Esophagus muscularis mucosa (tissue), 4 donors: ENCODE measurements around the gene NCKAP5. TPM values are rescaled to one million over a fixed set of nuclear protein-coding genes. Genes with fewer than 3 reads are reported as not detected.

ENCODE experiments used
- DNase-seq: peaks from one replicate; pipeline ENCODE4 v3.0.0-alpha.2; 2017; ENCODE audit errors: extremely low spot score
- H3K27ac ChIP-seq, 4 donors: fragments of 200-600 bp; sonication (generic); replicated peaks in 1 of 4; 1 replicate in 3 of 4; 2 replicates in 1 of 4; pipeline ENCODE4 v1.5.1; 2016 to 2019; ENCODE audit warnings: mild to moderate bottlenecking in 1 of 4
- H3K27me3 ChIP-seq, 4 donors: fragments of 200-600 bp; sonication (generic); one replicate each; pipeline versions ENCODE4 v1.5.1 to v1.6.0; 2016 to 2019
- H3K36me3 ChIP-seq, 4 donors: fragments of 200-600 bp; sonication (generic); one replicate each; pipeline ENCODE4 v1.5.1; 2016 to 2019
- H3K4me1 ChIP-seq, 4 donors: fragments of 200-600 bp; sonication (generic); one replicate each; pipeline ENCODE4 v1.5.1; 2016 to 2019
- H3K4me3 ChIP-seq, 4 donors: fragments of 200-600 bp; sonication (generic); 1 replicate in 2 of 4; 2 replicates in 2 of 4; pipeline ENCODE4 v1.5.1; 2016 to 2019; ENCODE audit warnings: mild to moderate bottlenecking in 4 of 4, moderate library complexity in 1 of 4
- H3K9me3 ChIP-seq, 4 donors: fragments of 200-600 bp; sonication (generic); 1 replicate in 3 of 4; 2 replicates in 1 of 4; pipeline ENCODE4 v1.5.1; 2016 to 2019
- CTCF ChIP-seq, 3 experiments: fragments of 200-600 bp in 2 of 3; fragments of 450-650 bp in 1 of 3; sonication (generic) in 2 of 3; IDR thresholded peaks; one replicate each; pipeline ENCODE4 v1.5.1; 2017 to 2019; ENCODE audit warnings: antibody characterized with exemption in 3 of 3, mild to moderate bottlenecking in 2 of 3, moderate library complexity in 1 of 3
- EP300 ChIP-seq: sonication (generic); formaldehyde crosslinking; IDR thresholded peaks from one replicate; pipeline ENCODE4 v1.6.1; 2017; ENCODE audit warnings: antibody characterized with exemption
- POLR2A ChIP-seq: fragments of 450-650 bp; IDR thresholded peaks from one replicate; pipeline ENCODE4 v1.6.1; 2017; ENCODE audit warnings: antibody characterized with exemption, moderate library complexity, mild to moderate bottlenecking, low read depth
- POLR2AphosphoS5 ChIP-seq, 2 donors: sonication (generic); formaldehyde crosslinking; IDR thresholded peaks; one replicate each; pipeline ENCODE4 v1.6.1; 2017; ENCODE audit warnings: antibody characterized with exemption in 2 of 2
- WGBS: methylation state at CpG from one replicate; pipeline ENCODE4 v1.1.5; 2018; 5-methylcytosine and 5-hydroxymethylcytosine counted together
- intact Hi-C: fragments of 100-400 bp; cut with DNase I; formaldehyde crosslinking; loops from one replicate; pipeline ENCODE4 v1.15.1; 2023
- total RNA-seq, 4 donors: library from RNA; depleted of rRNA; stranded (reverse); fragments of >200 nt; gene quantifications; one replicate each; pipeline versions ENCODE4 v1.1.0 to v1.2.1, GENCODE V29; 2016

The NCKAP5 gene
- total RNA-seq, 4 donors from 2014 or later, result 0.33 to 1.8 (median 1.0) TPM

- no peak for TF ChIP-seq POLR2AphosphoS5 (IDR thresholded peaks at IDR 0.05)
- no peak for TF ChIP-seq POLR2A
- TF ChIP-seq EP300, result no peak
- no peak for TF ChIP-seq CTCF (IDR thresholded peaks at IDR 0.05)
- Histone ChIP-seq H3K4me1 (no peaks in the 10 kb centered on the region), H3K9me3 (no peaks in the 10 kb centered on the region), H3K4me3 (no peak overlapping the region), H3K36me3 (no peaks in the 10 kb centered on the region), H3K27me3 (no peaks in the 10 kb centered on the region), H3K27ac (no peak overlapping the region)
- WGBS, result 95% methylated on average over 1 of the region's 1 CpG
- DNase-seq, result peak; percentile 29
- intact Hi-C loops, result no loop called here
Observed at GRCh38 chr2:132766573-132766972, 801.7 kb downstream of the NCKAP5 start.

GRCh38 chr2:132761437-132761836, 806.8 kb downstream of the NCKAP5 start:
- 95% methylated on average over 1 of the region's 1 CpG for whole genome bisulfite sequencing
- Histone ChIP-seq H3K4me1 (no peaks in the 10 kb centered on the region), H3K27ac (no peak overlapping the region), H3K4me3 (no peak overlapping the region), H3K36me3 (no peaks in the 10 kb centered on the region), H3K9me3 (peaks cover 0 to 6% (median 0%) of the 10 kb centered on the region in 4 donors), H3K27me3 (no peaks in the 10 kb centered on the region)
- intact Hi-C loops, result no loop called here
- TF ChIP-seq CTCF (IDR thresholded peaks at IDR 0.05) (no peak), POLR2A (no peak), EP300 (no peak), POLR2AphosphoS5 (IDR thresholded peaks at IDR 0.05) (no peak)
- no peak for DNase-seq

DNA sequence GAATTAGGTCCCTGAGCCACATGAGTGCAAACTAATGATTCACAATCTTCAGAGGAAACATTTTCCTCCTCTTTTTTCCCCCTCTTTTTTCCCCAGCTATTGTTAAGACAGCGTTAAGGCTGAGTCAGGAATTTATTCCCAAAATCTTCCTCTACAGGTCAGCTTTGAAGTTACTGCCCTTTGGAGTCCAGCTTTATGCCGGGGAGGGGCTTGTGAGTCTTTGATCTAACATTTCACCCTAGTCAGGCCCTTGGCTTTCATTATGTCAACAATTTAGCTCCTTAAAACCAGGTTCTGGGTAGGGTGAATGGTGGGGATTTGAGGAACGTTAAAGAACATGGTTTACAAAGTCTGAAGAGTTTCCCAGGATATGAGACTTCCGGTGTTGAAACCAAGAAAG, 807.3 kb downstream of the NCKAP5 start:
- TF ChIP-seq CTCF (IDR thresholded peaks at IDR 0.05) (no peak), POLR2AphosphoS5 (IDR thresholded peaks at IDR 0.05) (no peak), EP300 (no peak), POLR2A (no peak)
- no peak overlapping the region for H3K27ac ChIP-seq
- H3K4me1 ChIP-seq, result no peaks in the 10 kb centered on the region
- H3K36me3 ChIP-seq, result no peaks in the 10 kb centered on the region
- WGBS, result 60% methylated on average over 4 of the region's 4 CpGs
- intact Hi-C loops, result no loop called here
- no peaks in the 10 kb centered on the region for H3K27me3 ChIP-seq
- DNase-seq, result no peak
- no peak overlapping the region for H3K4me3 ChIP-seq
- peaks cover 0 to 6% (median 0%) of the 10 kb centered on the region in 4 donors for H3K9me3 ChIP-seq

DNA sequence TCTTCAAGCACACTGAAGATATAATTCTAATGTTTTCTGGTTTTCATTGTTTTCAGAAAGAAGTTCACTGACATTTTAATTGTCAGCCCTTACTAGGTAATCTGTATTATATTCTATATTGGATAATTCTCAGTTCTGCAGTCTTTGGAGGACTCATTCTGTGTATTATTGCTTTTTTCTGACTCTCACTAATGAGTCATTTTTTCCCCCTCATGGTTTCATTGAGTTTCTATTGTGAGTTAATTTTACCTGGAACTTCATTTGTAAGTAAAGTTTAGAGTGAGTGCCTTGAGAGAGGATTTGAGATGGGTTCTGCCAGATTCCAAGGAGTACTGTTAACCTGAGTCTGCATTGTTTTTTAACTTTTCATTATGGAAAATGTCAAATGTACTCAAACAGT, 807.9 kb downstream of the NCKAP5 start:
- Histone ChIP-seq H3K36me3 (no peaks in the 10 kb centered on the region), H3K27ac (no peak overlapping the region), H3K9me3 (peaks cover 0 to 6% (median 0%) of the 10 kb centered on the region in 4 donors), H3K4me1 (no peaks in the 10 kb centered on the region), H3K27me3 (no peaks in the 10 kb centered on the region), H3K4me3 (no peak overlapping the region)
- intact Hi-C loops, result no loop called here
- no peak for DNase-seq
- TF ChIP-seq POLR2A, result no peak
- TF ChIP-seq CTCF (IDR thresholded peaks at IDR 0.05), result no peak
- TF ChIP-seq POLR2AphosphoS5 (IDR thresholded peaks at IDR 0.05), result no peak

DNA sequence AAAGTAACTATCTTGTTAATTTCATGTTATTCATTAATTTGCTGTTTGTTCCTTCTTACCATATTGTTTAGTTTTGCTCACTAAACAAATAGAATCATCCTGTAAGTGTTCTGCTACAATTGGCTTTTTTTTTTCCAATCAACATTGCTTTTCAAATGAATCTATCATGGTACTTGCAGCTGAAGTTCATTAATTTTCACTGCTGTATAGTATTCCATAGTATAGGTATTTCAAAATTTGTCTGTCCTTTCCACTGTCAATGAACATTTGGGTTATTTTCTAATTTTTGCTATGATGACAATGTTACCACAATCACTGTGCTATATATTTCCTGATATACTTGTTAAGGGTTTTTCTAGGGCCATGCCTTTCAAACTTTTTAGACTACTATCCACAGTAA, 809.3 kb downstream of the NCKAP5 start:
- intact Hi-C loops, result no loop called here
- DNase-seq, result no peak
- no peak overlapping the region for H3K4me3 ChIP-seq
- H3K4me1 ChIP-seq, result no peaks in the 10 kb centered on the region
- peaks cover 0 to 6% (median 0%) of the 10 kb centered on the region in 4 donors for H3K9me3 ChIP-seq
- H3K27ac ChIP-seq, result no peak overlapping the region
- no peaks in the 10 kb centered on the region for H3K27me3 ChIP-seq
- TF ChIP-seq POLR2AphosphoS5 (IDR thresholded peaks at IDR 0.05) (no peak), EP300 (no peak), CTCF (IDR thresholded peaks at IDR 0.05) (no peak), POLR2A (no peak)
- H3K36me3 ChIP-seq, result no peaks in the 10 kb centered on the region
